NCI-H1105 treated with DMSO at 0.1 percent for 48 hours (cell line): ENCODE results near the gene CFAP74.
A peak's percentile ranks its signal among the peaks of the same experiment; 100 is the strongest.

Experiments used
- DNase-seq: peaks from one replicate; lab custom pipeline; 2025; lab: John Stamatoyannopoulos, UW

Gene CFAP74

GRCh38 chr1:2039251-2039650, 35.7 kb upstream of the CFAP74 start:
- no peak for DNase-seq

DNA sequence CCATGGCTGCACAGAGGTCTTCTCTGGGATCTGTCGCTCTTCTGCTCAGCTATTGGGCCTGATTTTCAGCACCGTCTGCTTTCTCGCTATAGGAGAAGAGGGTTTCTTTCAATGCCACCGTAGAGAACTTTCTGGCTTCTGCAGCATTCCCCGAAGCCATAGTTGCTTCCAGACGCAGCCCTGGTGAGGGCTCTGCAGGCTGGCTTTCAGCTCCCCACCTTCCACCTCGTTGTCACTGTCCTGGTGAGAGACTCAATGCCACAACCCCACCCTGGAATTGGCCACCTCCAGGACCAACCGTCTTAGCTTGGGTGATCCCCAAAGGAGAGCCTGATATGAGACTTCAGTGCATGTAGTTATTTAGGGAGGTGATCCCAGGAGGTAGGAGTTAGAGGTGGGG, 34.6 kb upstream of the CFAP74 start:
- DNase-seq, result no peak

GRCh38 chr1:2037314-2037979, 33.9 kb upstream of the CFAP74 start:
- DNase-seq, result no peak

DNA sequence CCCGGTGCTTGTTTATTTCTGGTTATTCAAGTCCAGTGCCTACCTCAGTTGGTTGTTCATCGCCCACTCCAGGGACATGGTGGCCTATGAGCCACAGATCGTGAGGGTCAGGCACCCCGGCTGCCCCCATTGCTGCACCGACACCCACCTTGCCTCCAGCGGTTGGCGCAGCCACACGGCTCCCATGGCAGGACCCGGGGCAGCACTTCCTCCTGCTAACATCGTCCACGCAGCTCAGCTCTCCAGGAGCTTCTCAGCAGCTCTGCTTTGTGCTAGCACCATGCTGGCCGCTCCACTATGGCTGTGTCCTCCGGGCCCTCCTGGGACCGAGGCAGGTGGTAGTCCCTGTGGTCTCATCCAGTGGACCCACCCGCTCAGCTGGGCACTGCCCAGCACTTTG, 32.7 kb upstream of the CFAP74 start:
- DNase-seq, result no peak

GRCh38 chr1:2033165-2033564, 29.6 kb upstream of the CFAP74 start:
- DNase-seq, result no peak

- DNase-seq, result no peak
Observed at GRCh38 chr1:2032737-2033136, 29.2 kb upstream of the CFAP74 start.

DNA sequence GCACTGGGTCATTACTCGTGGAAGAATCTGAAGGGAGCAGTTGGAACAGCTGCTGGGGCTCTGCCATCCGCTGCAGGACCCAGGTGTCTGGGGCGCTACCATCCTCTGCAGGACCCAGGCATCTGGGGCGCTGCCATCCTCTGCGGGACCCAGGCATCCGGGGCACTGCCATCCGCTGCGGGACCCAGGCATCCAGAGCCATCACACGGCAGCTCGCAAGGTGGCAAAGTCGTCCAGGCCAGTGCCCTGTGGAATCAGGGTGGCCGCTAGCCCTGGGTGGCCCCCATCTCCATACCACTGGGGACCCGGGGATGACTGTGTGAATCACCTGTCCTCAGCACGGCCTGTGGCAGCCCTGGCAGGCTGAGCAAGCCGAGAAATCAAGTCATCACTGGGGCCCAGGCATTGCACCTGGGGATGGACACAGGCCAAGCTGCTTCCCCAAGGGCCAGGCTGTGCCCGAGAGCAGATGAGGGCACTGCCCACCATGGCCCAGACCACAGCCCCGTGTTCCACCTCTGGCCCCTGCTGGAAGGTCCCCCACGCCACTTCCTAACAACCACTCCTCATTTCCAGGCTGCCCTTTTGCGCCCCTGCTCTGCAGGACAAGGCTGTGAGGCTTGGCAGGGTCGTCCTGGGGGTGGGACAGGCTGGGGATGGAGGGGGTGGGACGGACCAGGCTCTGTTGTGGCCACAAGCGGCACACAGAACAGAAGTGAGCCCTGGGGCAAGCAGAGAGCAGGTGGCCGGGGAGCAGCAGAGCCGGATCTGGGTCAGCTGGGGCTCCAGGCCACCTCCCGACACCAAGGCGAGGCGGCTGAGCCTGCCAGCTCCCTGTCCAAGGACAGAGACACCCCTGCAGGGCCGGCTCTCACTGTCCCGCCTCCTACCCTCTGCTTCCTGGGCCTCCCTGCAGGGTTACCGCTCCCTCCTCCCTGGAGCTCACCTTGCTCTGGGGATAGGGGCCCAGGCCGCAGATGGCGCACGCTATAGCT, 28.3 kb upstream of the CFAP74 start:
- no peak for DNase-seq

GRCh38 chr1:2030076-2030871, 26.7 kb upstream of the CFAP74 start:
- no peak for DNase-seq

- DNase-seq, result no peak
Observed at GRCh38 chr1:2029561-2029960, 26.0 kb upstream of the CFAP74 start.

GRCh38 chr1:2028870-2029560, 25.4 kb upstream of the CFAP74 start:
- no peak for DNase-seq

GRCh38 chr1:2027961-2028583, 24.5 kb upstream of the CFAP74 start:
- DNase-seq, result no peak

DNA sequence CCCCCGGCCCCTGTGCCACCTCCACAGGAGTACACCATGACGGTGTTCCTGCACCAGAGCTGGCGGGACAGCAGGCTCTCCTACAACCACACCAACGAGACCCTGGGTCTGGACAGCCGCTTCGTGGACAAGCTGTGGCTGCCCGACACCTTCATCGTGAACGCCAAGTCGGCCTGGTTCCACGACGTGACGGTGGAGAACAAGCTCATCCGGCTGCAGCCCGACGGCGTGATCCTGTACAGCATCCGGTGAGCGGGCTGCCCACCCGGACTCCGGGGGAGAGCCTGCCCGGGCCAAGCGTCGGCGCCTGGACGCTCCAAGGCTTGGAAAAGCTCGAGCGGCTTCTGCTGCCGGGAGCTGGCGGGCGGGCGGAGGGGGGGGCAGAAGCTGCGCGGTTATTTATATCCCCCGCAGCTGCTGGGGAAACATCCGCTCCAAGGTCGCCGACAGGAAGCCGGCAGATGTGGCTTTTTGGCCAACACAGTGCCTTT, 21.9 kb upstream of the CFAP74 start:
- no peak for DNase-seq

- no peak for DNase-seq
Observed at GRCh38 chr1:2024887-2025286, 21.3 kb upstream of the CFAP74 start.

DNA sequence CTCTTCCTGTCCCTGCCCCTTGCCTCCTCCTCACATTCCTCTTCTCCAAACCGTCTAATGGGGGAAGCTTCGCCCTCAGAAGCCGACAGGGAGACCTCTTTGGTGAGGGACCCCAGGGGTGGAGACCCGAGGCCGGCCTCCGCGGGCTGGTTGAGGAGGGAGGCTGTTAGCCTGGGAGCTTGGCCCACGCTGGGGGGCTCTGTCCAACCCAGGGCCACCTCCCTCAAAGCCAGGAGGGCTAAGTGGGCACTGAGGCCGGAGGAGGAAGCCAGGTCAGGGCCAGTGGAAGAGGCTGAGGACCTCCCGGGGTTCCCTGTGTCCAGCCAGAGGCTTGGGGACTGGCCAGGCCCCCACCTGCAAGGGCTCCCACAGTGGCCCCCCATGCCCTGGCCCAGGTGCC, 20.9 kb upstream of the CFAP74 start:
- no peak for DNase-seq

DNA sequence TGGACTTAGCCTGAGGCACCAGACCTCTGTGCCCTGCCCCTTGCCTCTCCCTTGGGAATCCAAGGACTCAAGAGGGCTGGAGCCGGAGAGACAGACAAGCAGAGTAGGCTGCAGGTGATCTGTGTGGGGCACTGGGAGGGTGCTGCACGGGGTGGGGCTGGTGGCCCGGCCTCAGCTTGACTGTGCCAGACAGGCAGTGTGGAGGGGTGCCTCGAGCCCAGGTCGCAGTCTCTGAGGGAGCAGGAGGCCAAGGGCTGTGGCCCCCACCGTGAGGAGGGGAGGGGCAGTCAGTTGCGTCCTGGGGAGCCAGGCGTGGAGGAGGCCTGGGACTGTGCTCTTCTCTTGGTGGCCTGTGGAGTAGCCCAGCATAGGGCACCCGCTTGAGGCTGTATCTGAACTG, 19.6 kb upstream of the CFAP74 start:
- no peak for DNase-seq

- DNase-seq, result no peak
Observed at GRCh38 chr1:2022063-2022770, 18.6 kb upstream of the CFAP74 start.

DNA sequence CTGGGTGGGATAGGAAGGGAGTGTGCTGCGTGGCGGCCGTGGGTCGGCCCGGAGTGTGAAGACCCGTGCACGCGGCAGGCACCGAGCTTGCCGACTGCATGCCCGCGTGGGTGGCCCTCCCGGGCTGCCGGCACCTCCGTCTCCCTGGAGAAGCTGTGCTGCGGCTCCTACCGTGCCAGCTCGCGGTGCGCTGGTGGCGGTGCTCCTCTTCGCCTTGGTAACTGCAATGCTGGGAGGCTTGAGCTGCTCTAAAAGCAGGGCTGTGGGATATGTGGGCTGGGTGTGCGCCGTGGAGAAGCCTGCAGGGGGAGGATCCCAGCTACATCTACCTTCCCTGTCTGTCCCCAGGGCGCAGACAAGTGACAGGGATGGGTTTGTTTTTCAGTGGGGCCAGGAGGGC, 18.0 kb upstream of the CFAP74 start:
- no peak for DNase-seq

GRCh38 chr1:2020310-2020655, 16.7 kb upstream of the CFAP74 start:
- DNase-seq, result no peak

- DNase-seq, result no peak
Observed at GRCh38 chr1:2019571-2020309, 16.2 kb upstream of the CFAP74 start.

DNA sequence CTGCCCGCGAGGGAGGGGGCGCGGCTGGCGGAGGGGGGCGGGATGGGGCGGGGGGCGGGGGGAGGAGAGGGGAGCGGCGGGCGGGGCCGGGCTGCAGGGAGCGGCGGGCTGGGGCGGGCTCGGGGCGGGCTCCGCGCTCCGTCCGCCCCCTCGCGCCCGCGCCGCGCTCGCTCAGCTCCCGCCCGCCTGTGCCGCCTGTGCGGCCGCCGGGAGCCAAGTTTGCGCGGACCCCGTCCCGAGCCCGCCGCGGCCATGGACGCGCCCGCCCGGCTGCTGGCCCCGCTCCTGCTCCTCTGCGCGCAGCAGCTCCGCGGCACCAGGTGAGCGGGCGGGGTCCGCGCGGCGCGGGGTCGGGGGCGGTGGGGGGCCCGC, 15.6 kb upstream of the CFAP74 start, which contains the start of gene GABRD:
TSS of gene GABRD (plus strand) at position 174 of the 372 bp plus-strand sequence. CDS start at position 253, 79 bp downstream.
- peak; percentile 19 for DNase-seq
